ENCODE measurements around the gene CHIT1.

Gene CHIT1

DNA sequence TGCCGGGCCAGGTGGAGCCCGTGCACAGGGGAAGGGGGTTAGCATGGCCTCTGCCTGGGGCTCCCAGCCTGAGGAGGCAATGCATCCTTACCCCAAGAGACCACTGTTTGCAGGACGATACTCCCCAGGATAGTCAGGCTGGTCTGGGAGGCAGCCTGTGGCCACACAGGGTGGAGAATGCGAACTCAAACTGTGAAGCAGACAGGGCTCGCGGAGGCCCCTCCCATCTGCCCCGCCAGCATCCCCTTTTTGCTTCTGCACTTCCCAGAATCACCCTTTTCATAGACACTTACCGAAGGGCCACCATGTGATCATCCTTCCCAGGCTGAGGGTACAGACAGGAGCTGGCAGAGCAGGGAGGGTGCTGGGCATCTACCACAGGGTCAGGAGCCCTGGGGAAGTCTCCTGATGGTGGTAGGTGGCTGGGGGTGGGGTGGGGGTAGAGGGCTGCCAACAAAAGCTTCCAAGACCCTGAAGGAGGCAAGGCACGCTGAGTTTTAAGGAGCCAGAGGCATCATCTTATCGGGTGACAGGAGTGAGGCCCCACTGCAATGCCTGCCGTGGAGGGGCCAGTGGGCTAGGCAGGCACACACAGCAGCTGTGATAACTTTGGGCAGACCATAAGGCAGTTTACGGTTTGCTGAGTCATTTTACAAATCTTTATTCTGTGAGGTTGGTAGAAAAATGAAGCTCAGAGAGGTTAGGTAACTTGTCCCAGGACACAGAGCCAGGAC is 44.6 kb upstream of the CHIT1 start:
- H2BK5ac ChIP-seq (ENCODE audit: low read length) = peak overlapping the region; percentile 36
- no peak overlapping the region for H3K4me2 ChIP-seq (ENCODE audit: insufficient read depth, low read length, poor library complexity, severe bottlenecking)
- no peaks in the 10 kb centered on the region for H3K36me3 ChIP-seq (replicated peaks in 1 of 2; ENCODE audit: control insufficient read depth in 2 of 2, insufficient read depth in 2 of 2, low read length in 2 of 2)
- no peak overlapping the region for H3K27ac ChIP-seq (replicated peaks; ENCODE audit: low read length)
- DNase-seq (ENCODE audit: low spot score) = no peak
- H3K9me3 ChIP-seq (replicated peaks in 1 of 2; ENCODE audit: control insufficient read depth in 2 of 2, insufficient read depth in 1 of 2, low read depth in 1 of 2, low read length in 2 of 2) = no peaks in the 10 kb centered on the region
- H3K4me1 ChIP-seq (ENCODE audit: control insufficient read depth in 2 of 2, insufficient read depth in 1 of 2, low read depth in 1 of 2, low read length in 2 of 2) = peaks cover 22 to 25% of the 10 kb centered on the region in 2 donors
- no peaks in the 10 kb centered on the region for H3K79me1 ChIP-seq (ENCODE audit: low read depth, low read length)
- H3K4me3 ChIP-seq (ENCODE audit: low read length in 2 of 2) = no peak overlapping the region
- peak overlapping the region; percentile 70 for H2BK15ac ChIP-seq (ENCODE audit: low read length)
- H2AFZ ChIP-seq (ENCODE audit: low read length) = peak overlapping the region; percentile 94
- no peak overlapping the region for H4K8ac ChIP-seq (ENCODE audit: low read depth, low read length)
- H2BK12ac ChIP-seq (ENCODE audit: low read length) = no peak overlapping the region
- H3K18ac ChIP-seq (ENCODE audit: low read length) = peak overlapping the region; percentile 81
- H3K9ac ChIP-seq (ENCODE audit: low read depth, low read length, poor library complexity) = no peak overlapping the region
- H3K27me3 ChIP-seq (ENCODE audit: control insufficient read depth in 3 of 3, insufficient read depth in 3 of 3, low read depth in 1 of 3, low read length in 3 of 3) = peaks cover 0 to 22% (median 0%) of the 10 kb centered on the region in 3 experiments
- H2BK120ac ChIP-seq (ENCODE audit: low read depth, low read length) = peak overlapping the region; percentile 27
- peak overlapping the region; percentile 4 for H3K4ac ChIP-seq (ENCODE audit: low read length)
- peak overlapping the region; percentile 22 for H2AK5ac ChIP-seq (ENCODE audit: low read depth, low read length)
- H3K14ac ChIP-seq (ENCODE audit: low read length) = no peak overlapping the region
- WGBS, 2 donors (ENCODE audit: extremely low coverage in 2 of 2, insufficient read length in 2 of 2, insufficient replicate concordance in 1 of 2) = no CpG with 5 or more reads among the region's 12 CpGs
- H3K23ac ChIP-seq (ENCODE audit: low read depth, low read length, poor library complexity) = peak overlapping the region; percentile 29
- no peak overlapping the region for H4K91ac ChIP-seq (ENCODE audit: low read depth, low read length, poor library complexity)

DNA sequence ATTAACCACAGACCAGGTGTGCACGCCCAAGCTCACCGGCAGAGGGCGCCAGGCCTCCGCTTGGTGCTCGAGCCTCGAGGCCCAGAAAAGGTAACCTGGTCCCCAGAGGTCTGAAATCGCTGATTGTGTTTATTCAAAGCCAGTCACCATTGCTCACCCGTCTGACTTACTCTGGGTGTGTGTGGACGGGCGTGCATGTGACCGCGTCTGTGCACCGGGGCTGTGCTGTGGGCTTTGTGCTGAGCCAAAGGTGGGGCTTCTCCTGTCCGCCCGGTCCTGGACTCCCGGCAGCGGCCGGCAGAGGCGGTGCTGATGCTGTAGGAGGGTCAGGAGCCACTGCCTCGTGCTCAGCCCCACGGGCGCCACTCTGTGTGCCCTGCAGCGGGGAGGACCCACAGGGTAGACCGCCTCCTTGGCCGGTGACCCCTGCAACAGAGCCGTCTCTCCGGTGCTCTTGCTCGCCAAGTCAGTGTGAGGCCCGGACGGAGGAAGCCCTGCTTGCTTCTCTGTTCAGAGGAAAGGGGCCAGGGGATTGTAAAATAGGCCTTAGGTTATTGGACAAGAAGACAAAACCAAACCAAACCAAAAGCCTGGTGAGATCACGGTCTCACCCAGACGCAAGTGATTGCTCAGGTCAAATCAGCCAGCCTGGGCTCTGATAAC is 43.9 kb upstream of the CHIT1 start:
- H2BK15ac ChIP-seq (ENCODE audit: low read length) = peak overlapping the region; percentile 70
- no peak overlapping the region for H4K91ac ChIP-seq (ENCODE audit: low read depth, low read length, poor library complexity)
- H3K23ac ChIP-seq (ENCODE audit: low read depth, low read length, poor library complexity) = peak overlapping the region; percentile 57
- no peaks in the 10 kb centered on the region for H3K79me1 ChIP-seq (ENCODE audit: low read depth, low read length)
- H3K9ac ChIP-seq (ENCODE audit: low read depth, low read length, poor library complexity) = no peak overlapping the region
- peak; percentile 85 for DNase-seq (ENCODE audit: low spot score)
- peak overlapping the region; percentile 4 for H3K4ac ChIP-seq (ENCODE audit: low read length)
- H3K9me3 ChIP-seq (replicated peaks in 1 of 2; ENCODE audit: control insufficient read depth in 2 of 2, insufficient read depth in 1 of 2, low read depth in 1 of 2, low read length in 2 of 2) = no peaks in the 10 kb centered on the region
- no peak overlapping the region for H3K14ac ChIP-seq (ENCODE audit: low read length)
- H2AK5ac ChIP-seq (ENCODE audit: low read depth, low read length) = peak overlapping the region; percentile 22
- H2BK120ac ChIP-seq (ENCODE audit: low read depth, low read length) = peak overlapping the region; percentile 27
- H2AFZ ChIP-seq (ENCODE audit: low read length) = peak overlapping the region; percentile 94
- no CpG with 5 or more reads among the region's 32 CpGs for WGBS, 2 donors (ENCODE audit: extremely low coverage in 2 of 2, insufficient read length in 2 of 2, insufficient replicate concordance in 1 of 2)
- no peaks in the 10 kb centered on the region for H3K36me3 ChIP-seq (replicated peaks in 1 of 2; ENCODE audit: control insufficient read depth in 2 of 2, insufficient read depth in 2 of 2, low read length in 2 of 2)
- peaks cover 19 to 20% of the 10 kb centered on the region in 2 donors for H3K4me1 ChIP-seq (ENCODE audit: control insufficient read depth in 2 of 2, insufficient read depth in 1 of 2, low read depth in 1 of 2, low read length in 2 of 2)
- H3K4me2 ChIP-seq (ENCODE audit: insufficient read depth, low read length, poor library complexity, severe bottlenecking) = peak overlapping the region; percentile 38
- peak overlapping the region in 1 of 2 donors; percentile 25 for H3K4me3 ChIP-seq (ENCODE audit: low read length in 2 of 2)
- peak overlapping the region; percentile 74 for H3K18ac ChIP-seq (ENCODE audit: low read length)
- H2BK5ac ChIP-seq (ENCODE audit: low read length) = peak overlapping the region; percentile 36
- H3K27me3 ChIP-seq (ENCODE audit: control insufficient read depth in 3 of 3, insufficient read depth in 3 of 3, low read depth in 1 of 3, low read length in 3 of 3) = peaks cover 0 to 22% (median 0%) of the 10 kb centered on the region in 3 experiments
- no peak overlapping the region for H2BK12ac ChIP-seq (ENCODE audit: low read length)
- H3K27ac ChIP-seq (replicated peaks; ENCODE audit: low read length) = no peak overlapping the region
- H4K8ac ChIP-seq (ENCODE audit: low read depth, low read length) = no peak overlapping the region

DNA sequence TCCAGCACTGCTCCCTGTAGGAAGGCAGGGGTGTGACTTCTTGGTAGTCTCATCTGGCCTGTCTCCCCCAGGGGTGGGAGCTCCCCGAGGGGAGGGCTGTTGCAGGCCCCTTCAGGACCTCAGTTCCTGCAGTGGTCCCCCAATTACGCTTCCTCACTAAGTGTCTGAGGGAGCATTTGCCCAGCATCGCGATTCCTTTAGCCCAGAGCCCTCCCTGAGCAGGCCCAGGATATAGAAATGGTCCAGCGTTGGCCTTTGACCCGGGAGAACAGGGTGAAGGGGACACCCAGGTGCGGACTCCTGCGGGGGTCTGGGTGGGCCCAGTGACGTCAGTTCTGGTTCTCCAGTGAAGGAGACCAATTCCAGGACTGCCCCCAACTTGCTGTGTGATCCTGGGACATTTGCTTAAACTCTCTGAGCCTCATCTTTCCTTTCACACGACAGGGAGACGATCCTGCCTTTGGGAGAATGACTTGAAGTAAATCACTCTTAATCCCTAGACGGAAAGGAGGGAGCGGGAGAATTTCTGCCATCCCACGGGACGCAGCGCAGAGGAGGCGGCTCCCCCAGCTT is 43.2 kb upstream of the CHIT1 start:
- H2BK15ac ChIP-seq (ENCODE audit: low read length) = peak overlapping the region; percentile 62
- peak overlapping the region; percentile 94 for H2AFZ ChIP-seq (ENCODE audit: low read length)
- no peak overlapping the region for H3K27ac ChIP-seq (replicated peaks; ENCODE audit: low read length)
- no CpG with 5 or more reads among the region's 17 CpGs for WGBS, 2 donors (ENCODE audit: extremely low coverage in 2 of 2, insufficient read length in 2 of 2, insufficient replicate concordance in 1 of 2)
- H3K79me1 ChIP-seq (ENCODE audit: low read depth, low read length) = no peaks in the 10 kb centered on the region
- H3K27me3 ChIP-seq (ENCODE audit: control insufficient read depth in 3 of 3, insufficient read depth in 3 of 3, low read depth in 1 of 3, low read length in 3 of 3) = peaks cover 0 to 22% (median 0%) of the 10 kb centered on the region in 3 experiments
- no peak overlapping the region for H2BK5ac ChIP-seq (ENCODE audit: low read length)
- H3K36me3 ChIP-seq (replicated peaks in 1 of 2; ENCODE audit: control insufficient read depth in 2 of 2, insufficient read depth in 2 of 2, low read length in 2 of 2) = no peaks in the 10 kb centered on the region
- H3K4me2 ChIP-seq (ENCODE audit: insufficient read depth, low read length, poor library complexity, severe bottlenecking) = no peak overlapping the region
- H3K18ac ChIP-seq (ENCODE audit: low read length) = peak overlapping the region; percentile 5
- no peak for DNase-seq (ENCODE audit: low spot score)
- H3K4ac ChIP-seq (ENCODE audit: low read length) = no peak overlapping the region
- H3K9ac ChIP-seq (ENCODE audit: low read depth, low read length, poor library complexity) = no peak overlapping the region
- peak overlapping the region; percentile 50 for H2BK12ac ChIP-seq (ENCODE audit: low read length)
- peak overlapping the region; percentile 90 for H2AK5ac ChIP-seq (ENCODE audit: low read depth, low read length)
- H4K91ac ChIP-seq (ENCODE audit: low read depth, low read length, poor library complexity) = no peak overlapping the region
- H3K23ac ChIP-seq (ENCODE audit: low read depth, low read length, poor library complexity) = no peak overlapping the region
- H3K9me3 ChIP-seq (replicated peaks in 1 of 2; ENCODE audit: control insufficient read depth in 2 of 2, insufficient read depth in 1 of 2, low read depth in 1 of 2, low read length in 2 of 2) = no peaks in the 10 kb centered on the region
- H2BK120ac ChIP-seq (ENCODE audit: low read depth, low read length) = no peak overlapping the region
- peaks cover 13 to 18% of the 10 kb centered on the region in 2 donors for H3K4me1 ChIP-seq (ENCODE audit: control insufficient read depth in 2 of 2, insufficient read depth in 1 of 2, low read depth in 1 of 2, low read length in 2 of 2)
- H3K4me3 ChIP-seq (ENCODE audit: low read length in 2 of 2) = no peak overlapping the region
- no peak overlapping the region for H3K14ac ChIP-seq (ENCODE audit: low read length)
- no peak overlapping the region for H4K8ac ChIP-seq (ENCODE audit: low read depth, low read length)

All from neuronal stem cell (in vitro differentiated cells).